ENCODE data around the gene HAUS7.

Gene HAUS7

GRCh38 chrX:153414856-153415510 lies 55.4 kb downstream of the HAUS7 start:
- TF ChIP-seq CTCF (IDR thresholded peaks at IDR 0.05): no peak

- no peak for TF ChIP-seq CTCF (IDR thresholded peaks at IDR 0.05)
Measured at GRCh38 chrX:153413731-153414130, 56.6 kb downstream of the HAUS7 start.

GRCh38 chrX:153412746-153413720 lies 57.3 kb downstream of the HAUS7 start:
- TF ChIP-seq CTCF (IDR thresholded peaks at IDR 0.05): no peak

- no peak for TF ChIP-seq CTCF (IDR thresholded peaks at IDR 0.05)
Measured at GRCh38 chrX:153411988-153412574, 58.3 kb downstream of the HAUS7 start.

GRCh38 chrX:153411255-153411987 lies 59.0 kb downstream of the HAUS7 start, which contains the start of gene ZFP92:
TSS of gene ZFP92 (plus strand) at chrX:153411472. CDS start at chrX:153418323, 6,851 bp downstream.
- no peak for TF ChIP-seq CTCF (IDR thresholded peaks at IDR 0.05)

GRCh38 chrX:153410888-153411254 lies 59.5 kb downstream of the HAUS7 start:
- TF ChIP-seq CTCF (IDR thresholded peaks at IDR 0.05): no peak

GRCh38 chrX:153410373-153410772 lies 60.0 kb downstream of the HAUS7 start:
- no peak for TF ChIP-seq CTCF (IDR thresholded peaks at IDR 0.05)

All from LNCAP (cell line).